ENCODE results near the gene POLR2L.

POLR2L gene

GRCh38 chr11:842370-843002 lies at the start of gene POLR2L, which contains the start of gene TSPAN4:
TSS of gene POLR2L (minus strand) at chr11:842529. CDS start at chr11:842508, 21 bp downstream.
TSS of gene TSPAN4 (plus strand) at chr11:842852. CDS start at chr11:850305, 7,453 bp downstream.
- DNase-seq, result no peak

- peak; percentile 10 for DNase-seq
Observed at GRCh38 chr11:890794-891540, 48.6 kb upstream of the POLR2L start.

DNA sequence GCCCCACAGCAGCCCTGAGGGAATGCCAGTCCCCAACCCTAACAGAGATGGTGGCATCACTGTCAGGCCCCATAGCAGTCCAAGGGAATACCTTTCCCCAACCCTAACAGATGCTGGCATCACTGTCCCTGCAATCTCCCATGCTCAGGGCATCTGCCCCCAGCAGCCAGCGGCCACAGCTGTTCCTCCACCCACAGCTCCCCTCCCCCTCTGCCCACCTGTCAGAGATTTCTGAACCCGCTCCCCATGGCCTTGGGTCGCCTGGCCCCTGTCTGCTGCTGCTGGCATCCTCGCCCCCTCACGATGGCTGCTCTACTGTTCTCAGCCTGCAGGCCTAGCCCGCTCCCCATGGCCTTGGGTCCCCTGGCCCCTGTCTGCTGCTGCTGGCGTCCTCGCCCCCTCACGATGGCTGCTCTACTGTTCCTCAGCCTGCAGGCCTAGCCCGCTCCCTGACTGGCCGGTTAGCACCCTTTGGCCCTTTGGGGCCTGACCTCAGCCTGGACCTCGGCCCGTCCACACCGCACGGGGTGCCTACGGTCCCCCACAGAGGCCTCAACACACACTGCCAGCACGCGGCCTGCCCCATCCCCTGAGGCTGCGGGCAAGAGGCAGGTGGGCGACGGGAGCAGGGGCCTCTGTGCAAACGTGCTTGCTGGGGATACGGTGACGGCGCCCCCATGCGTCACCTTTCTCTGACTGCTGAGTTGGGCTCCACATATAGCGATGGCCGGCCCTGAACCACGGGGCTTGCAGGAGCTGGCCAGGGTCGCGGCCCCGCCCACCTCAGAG lies 47.6 kb upstream of the POLR2L start:
- DNase-seq, result no peak

DNA sequence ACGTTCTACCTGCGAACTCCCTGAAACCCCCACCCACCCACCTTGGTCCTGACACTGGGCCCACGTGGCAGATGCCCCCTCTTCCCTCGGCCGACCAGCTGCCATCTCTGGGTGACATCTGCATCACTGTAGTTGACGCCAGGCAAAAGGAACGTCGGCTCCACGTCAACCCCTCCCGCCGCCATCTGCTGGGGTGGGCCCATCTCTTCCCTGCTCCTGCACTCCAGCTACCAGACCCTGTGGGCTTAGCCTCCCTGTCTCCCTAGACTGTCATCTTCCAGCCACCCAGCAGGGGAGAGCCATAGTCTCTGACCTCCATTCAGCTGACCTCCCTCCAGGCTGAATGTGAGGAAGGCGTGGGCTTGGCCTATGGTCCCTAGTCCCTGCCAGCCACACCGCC lies 46.9 kb upstream of the POLR2L start:
- DNase-seq, result no peak

GRCh38 chr11:888310-889212 lies 46.2 kb upstream of the POLR2L start:
- no peak for DNase-seq

GRCh38 chr11:887589-887988 lies 45.3 kb upstream of the POLR2L start:
- no peak for DNase-seq

GRCh38 chr11:886568-886967 lies 44.2 kb upstream of the POLR2L start:
- DNase-seq, result no peak

DNA sequence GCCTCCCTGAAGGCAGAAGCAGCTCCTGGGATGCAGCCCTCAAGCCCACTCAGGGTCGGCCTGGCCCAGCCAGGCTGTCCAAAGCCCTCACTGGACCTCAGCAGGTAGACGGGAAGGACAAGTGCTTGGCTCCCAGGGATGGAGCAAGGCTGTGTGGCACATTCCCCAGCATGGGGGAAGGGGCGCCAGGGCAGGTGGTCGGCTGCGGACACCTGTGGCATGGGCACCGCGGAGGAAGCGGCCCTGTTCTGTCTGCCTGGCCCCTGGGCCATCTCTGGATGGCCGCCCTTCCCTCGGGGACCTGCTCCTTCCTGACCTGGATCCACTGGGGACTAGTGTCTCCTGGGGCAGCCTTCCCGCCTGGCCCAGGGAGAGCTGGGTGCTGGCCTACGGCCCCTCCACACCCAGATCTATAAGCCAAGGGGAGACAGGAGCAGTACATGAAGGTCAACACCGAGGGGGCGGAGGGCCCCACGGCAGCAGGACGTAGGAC lies 42.3 kb upstream of the POLR2L start:
- no peak for DNase-seq

GRCh38 chr11:883527-883926 lies 41.2 kb upstream of the POLR2L start:
- no peak for DNase-seq

GRCh38 chr11:882596-882995 lies 40.3 kb upstream of the POLR2L start:
- DNase-seq, result no peak

- DNase-seq, result no peak
Observed at GRCh38 chr11:880447-880846, 38.1 kb upstream of the POLR2L start.

DNA sequence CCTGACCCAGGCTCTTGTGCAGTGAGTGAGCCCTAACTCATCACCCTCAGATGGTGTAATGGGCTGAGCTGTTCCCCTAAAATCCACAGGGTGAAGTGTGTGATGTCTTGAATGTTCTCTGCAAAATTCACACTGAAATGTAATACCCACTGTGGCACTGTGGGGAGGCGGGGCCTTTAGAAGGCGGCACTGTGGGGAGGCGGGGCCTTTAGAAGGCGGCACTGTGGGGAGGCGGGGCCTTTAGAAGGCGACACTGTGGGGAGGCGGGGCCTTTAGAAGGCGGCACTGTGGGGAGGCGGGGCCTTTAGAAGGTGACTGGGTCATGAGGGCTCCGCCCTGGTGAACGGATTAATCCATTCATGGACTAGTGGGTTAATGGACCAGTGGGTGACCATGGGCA lies 35.2 kb upstream of the POLR2L start:
- no peak for DNase-seq

GRCh38 chr11:876545-876944 lies 34.2 kb upstream of the POLR2L start:
- DNase-seq, result peak; percentile 15

GRCh38 chr11:875769-876301 lies 33.5 kb upstream of the POLR2L start:
- no peak for DNase-seq

GRCh38 chr11:875203-875602 lies 32.9 kb upstream of the POLR2L start:
- no peak for DNase-seq

GRCh38 chr11:873706-874105 lies 31.4 kb upstream of the POLR2L start:
- no peak for DNase-seq

- no peak for DNase-seq
Observed at GRCh38 chr11:872799-873198, 30.5 kb upstream of the POLR2L start.

DNA sequence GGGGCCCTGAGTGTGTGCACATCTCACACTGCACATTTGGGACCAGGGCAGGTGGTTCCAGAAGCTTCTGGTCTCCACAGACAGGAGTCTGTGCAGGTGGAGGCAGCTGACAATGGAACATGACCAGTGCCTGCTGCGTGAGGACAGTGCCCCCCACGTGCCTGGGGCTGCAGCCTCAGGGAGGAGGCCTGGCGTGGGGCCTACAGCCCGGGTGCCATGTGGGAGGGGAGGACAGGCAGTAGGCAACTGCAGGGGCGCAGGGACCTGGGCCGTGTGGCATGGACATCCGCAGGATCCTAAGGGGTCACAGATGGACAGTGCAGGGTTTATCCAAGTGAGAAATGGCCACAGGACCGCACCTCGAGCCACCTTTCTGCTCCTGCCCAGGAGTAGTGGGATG lies 29.1 kb upstream of the POLR2L start:
- DNase-seq, result no peak

DNA sequence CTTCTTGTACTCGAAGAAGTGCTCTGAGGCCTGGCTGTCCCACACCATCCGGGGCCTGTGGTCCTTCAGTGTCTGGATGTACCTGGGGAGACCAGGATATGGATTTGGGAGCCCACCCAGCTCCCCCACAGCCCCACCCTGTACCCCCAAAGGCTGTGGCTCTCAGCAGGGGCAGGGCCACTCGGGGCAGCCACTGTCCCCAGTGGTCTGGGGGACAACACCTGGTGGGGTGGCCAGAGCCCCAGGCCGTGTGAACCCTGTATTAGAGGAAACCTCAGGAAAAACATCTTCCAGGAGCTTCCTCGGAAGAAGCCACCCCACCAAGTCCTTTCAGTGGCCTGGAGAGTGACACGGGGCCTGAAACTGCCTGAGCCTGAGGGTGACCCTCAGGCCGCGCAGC lies 28.1 kb upstream of the POLR2L start:
- DNase-seq, result no peak

DNA sequence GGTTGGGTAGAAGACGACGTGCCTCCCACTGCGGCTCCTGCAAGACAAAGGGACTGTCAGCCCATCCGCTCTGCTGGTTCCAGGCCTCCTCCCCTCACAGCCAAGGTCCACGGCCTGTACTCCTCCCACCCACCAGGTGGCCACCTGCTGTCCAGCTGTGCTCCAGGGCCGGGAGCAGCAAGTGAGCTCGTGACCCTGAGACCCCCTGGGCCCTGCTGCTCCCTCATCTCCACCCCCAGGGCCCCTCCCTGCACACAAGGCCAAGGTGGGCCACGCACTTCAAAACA lies 27.7 kb upstream of the POLR2L start:
- DNase-seq, result no peak

- no peak for DNase-seq
Observed at GRCh38 chr11:869399-870126, 27.2 kb upstream of the POLR2L start.

DNA sequence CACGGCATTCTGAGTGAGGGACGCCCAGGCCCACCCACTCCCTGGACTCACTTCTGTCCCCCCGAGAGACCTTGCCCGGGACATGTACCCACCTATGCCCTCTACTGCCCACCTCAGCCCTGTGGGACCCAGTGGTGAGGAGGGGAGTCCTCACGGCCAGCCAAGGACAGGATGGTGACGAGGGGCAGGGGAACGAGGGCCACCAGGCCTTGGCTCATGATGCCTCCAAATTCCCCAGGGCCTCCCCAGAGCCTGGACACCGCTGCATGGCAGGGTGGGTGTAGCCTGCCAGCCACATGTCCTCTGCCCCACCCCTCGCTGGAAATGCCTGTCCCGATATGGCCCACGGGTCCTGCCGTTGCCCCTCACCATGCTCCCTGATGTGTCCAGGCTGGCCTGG lies 26.5 kb upstream of the POLR2L start:
- DNase-seq, result no peak
